Measurements from ENCODE around the gene AJUBA.
"Not testable (repeated sequence)": the region's sequence is repeated elsewhere in the genome, so short reads cannot be mapped to it uniquely, and the experiment has no call there.

The AJUBA gene

DNA sequence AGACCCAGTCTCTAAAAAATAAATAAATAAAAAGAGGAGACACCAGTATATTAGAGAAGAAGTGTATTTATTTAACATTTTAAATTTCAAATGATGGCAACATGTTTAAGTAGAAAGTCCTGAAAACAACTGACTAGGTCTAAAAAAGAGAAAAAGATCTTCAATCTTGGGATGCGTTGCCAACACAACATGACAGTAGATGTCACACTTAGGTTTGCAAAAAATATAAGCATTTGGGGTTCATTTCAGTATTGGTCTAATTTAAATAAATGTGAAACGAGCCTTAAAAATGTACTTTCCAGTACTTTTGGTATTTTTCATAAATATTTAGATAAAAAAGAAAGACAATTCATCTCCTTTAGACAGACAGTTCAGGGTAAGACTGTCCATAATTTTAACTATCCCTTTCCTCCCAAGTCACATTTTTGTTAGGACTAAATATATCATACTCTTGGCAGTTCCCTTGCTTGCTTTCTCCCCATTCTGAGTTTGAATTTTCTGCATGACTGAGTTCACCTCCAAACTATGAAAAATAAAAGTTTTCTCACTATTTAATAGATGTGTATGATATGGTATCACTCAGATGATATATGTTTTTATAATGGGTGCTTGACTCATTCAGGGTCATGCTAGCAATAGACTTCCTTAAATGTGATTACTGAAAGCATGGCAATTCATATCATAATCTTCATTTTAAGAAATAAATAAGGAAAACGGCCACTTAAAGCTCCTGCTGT is 23.3 kb upstream of the AJUBA start:
- DNase-seq, result no peak

DNA sequence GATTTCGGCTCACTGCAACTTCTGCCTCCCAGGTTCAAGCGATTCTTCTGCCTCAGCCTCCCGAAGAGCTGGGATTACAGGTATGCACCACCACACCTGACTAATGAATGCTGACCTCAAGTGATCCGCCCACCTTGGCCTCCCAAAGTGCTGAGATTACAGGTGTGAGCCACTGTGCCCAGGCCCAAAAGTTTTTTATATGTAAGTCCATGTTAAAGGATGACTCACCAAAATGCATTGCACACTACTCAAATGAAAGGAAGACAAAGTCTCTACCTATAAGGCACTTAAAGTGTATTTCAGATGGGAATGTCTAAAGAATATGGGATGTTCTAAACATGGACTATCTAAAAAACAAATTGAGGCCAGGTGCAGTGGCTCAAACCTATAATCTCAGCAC is 21.9 kb upstream of the AJUBA start:
- DNase-seq, result not testable (repeated sequence)

DNA sequence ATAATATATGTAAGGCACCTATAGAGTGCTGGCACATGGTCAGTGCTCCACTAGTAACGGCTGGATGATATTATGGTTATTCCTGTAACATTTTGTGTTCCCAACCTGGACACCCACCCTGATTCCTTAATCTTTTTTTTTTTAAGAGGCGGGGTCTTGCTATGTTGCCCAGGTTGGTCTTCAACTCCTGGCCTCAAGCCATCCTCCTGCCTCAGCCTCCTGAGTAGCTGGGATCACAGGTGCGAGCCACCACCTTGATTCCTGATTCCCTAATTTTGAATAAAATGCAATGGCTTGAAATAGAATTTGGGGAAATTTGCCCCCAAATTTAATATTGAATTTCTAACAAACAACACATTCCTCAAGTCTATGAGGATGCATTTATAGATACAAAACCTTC is 20.2 kb upstream of the AJUBA start:
- no peak for DNase-seq

DNA sequence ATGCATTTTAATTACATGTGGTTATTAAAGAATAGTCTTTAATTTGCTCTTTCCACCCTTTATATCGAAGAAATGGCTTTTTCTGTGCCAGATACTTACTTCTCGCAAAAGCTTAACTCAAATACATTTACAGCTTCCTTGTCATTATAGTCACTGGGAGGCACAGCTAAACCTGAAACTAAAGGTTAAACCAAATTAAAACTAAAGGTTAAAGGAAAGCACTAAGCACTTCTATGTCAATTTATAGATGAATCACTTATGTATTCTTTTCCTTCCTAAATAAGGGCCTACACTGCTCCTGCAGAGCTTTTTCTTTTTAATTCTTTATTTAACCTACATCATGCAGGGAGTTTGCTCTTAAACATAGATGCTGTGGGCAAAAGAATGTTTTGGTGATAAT is 18.5 kb upstream of the AJUBA start:
- DNase-seq, result no peak

DNA sequence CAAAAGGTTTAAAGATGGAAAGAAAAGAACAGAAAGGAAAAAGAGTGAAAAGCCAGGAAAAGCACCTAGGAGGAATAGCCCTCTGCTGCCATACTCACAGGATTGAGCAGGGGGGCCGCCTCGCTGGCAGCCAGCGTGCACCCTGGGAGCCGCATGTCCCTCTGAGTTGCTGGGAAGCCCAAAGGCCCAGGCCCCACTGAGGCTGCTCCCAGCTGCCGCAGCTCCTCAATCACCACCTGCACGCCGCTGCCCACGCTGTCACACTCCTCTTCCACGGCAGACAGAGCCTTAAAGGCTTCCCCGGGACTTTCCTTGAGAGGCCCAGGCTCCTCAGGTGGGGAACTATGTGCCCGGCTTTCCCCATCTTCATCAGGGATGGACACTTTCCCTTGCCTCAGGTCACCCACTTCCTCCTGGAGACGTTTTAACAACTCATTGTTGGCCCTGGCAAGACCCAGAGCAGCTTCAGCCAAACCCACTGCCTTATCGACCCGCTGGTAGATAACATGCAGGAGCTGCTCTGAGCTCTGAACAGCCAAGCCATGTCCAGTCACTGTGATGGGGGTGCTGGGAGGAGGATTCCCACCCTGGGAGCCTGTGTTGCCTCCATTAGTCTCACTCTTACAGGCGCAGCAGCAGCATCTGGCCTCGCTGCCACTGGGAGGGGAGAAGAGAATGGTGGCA is 16.1 kb upstream of the AJUBA start:
- DNase-seq, result no peak

DNA sequence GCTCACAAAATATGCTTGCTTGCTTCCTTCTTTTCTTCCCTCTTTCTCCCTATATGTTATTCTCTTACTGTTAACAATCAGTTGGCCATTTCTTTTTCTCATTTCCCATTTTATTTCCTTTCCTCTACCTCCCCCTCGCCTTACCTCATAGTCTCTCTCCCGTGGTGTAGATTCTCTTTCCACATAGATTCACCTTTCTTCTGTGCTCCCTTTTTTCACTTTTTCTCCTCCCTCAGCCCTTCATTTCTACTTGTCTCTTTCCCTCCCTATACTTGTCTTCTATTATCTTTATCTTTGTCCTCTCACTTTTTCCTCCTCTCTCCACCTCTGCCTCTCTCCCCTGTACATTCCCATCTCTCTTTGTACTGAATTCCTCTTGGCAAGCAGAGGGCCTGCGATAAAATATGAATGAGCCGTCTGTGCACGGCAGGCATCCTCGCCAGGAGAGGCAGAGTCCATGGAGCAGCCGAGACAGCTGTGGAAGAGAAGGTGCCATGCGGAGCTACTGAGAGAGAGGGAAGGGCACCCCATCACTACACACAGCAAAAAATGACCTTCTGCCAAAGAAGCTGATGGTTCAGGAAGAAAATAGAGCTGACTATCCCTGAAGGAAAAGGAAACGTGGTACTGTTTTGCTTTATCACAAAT is 15.4 kb upstream of the AJUBA start:
- no peak for DNase-seq

DNA sequence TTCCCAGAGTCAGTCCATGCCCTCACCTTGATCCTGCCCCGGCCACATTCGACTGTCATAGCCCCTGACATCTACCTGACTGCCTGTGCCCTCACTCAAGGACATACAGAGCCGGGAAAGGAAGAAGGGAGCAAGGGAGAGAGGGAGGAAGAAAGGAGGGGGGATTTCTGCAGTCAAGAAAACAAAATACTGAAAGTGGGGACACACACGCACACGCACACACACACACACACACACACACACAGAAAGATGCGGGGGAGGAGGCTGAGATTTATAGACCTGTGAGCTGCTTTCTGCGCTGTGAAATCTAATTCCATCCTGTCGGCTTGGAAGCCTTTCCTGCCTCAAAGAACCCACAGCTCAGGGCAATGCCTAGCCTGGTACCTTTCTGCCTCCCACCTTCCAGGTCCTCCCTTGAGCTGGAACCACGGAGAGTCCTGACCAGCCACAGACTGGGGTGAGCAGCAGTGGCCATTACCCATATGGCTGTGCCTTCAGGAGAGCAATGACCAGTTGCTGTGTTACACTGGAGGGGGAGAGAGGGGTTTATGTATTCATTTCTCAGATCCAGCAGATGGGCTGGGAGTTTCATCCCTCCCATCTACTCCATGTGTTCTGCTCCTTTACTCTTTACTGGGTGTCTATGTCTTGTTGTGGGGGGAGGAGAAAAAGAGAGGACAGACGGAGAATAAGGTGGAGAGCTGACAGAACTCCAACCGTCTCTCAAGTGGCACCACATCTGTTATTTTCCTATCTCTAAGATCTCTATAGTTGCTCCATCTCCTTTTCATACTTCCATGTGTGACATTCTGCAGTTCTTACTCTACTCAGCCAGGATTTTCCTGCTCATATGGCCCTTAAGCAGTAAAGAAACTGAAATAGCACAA is 14.7 kb upstream of the AJUBA start:
- no peak for DNase-seq

DNA sequence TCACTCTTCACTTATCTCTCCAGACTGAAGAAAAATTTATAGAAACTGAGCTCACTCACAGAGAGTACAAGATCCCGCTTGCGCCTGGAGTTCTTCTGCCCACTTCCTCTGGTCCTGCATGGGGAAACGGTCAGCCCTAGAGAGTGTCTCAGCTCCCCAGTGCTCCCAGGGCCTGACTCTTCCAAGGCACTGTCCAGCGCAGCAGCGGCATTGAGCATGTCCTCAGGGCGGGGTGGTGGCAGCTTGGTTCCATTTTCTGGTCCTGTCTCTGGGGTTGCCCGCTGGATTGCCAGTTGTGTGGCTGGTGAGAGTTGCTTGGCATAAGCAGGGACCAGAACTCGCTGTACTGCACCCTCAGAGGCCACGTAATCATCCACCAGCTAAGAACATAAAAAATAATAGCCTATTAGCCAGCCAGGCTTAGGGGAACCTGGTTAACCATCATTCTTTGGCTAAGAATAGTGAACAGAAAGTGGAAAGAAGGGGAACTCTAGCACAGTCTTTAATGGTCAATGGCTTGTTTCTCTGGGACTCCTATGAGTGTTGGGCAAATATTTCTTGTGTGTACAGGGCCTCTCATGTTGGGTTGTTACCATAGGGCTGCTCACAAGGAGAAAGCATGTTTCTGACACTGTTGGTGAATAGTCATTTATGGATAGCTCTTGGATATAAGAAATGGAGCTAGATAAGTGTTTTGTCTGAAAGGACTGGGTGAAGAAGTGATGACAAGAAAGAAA is 13.7 kb upstream of the AJUBA start:
- no peak for DNase-seq

DNA sequence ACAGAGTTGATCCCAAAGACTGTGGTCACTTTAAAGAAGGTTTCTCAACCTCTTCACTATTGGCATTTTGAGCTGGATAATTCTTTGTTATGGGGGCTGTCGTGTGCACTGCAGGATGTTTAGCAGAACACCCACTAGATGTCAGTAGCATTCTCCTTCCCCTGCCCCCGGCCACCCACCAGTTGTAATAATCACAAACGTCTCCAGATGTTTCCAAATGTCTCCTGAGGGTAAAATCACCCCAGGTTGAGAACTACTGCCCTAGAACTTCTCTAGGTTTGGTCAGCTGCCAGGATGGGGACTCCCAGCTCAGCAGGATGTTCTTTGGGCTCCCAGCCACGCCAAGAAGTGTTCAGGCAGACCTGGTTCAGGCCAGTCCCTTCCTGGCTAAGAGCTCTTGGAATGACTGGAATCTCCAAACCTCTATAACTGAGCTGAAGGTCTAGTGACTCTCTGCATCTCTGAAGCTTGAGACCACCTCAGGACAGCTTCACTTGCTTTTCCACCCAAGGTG is 12.5 kb upstream of the AJUBA start:
- peak; percentile 17 for DNase-seq

DNA sequence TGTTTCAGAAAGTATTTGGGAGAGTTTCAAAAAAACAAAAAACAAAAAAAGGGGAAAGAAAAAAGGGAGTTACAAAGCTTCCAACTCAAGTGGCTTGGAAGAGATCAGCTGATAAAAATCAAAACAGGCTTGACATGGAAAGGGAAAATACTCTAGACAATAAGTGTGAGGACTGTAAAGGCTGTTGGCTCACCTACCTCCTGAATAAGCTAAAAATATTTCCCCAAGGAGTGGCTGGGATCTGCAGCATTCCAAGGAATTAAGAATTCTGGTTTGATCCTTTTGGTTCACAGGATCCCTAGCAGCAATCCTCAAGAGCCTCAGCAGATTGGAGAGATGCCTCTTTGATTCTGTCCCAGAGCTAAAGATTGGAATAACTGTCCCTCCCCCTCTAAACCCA is 11.2 kb upstream of the AJUBA start:
- DNase-seq, result no peak

DNA sequence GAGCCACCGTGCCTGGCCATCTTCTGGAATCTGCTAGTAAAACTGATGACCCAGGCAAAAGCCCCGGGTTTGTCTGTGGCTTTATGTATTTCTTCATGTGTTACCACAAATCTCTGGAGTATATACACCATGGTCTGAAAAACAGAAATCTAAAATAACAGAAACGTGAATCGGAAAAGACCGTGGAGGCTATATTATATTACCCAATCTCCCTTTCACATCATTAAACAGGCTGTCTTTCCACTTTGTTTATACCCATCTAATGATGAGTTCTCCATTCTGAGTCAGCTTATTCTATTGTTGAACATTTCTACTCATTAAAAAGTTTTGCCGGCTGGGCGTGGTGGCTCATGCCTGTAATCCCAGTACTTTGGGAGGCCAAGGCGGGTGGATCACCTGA is 9.5 kb upstream of the AJUBA start:
- DNase-seq, result no peak

DNA sequence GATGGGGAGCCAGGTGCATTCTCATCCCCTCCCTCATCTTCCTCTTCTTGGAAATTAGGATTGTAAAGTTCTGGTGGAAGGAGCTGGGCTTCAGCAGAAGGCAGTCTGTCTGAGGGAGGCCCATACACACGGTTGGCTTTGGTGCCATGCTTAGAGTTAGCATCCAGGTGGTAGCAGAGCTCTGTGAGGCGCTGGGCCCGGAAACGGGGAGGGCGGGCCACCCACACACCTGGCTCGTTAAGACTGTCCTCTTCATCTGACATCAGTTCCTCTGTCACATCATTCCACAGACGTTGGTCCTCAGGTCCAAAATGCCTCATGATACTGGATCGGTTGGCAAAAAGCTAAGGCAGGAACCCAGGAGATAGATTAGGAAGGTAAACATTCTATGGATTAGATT is 4.9 kb upstream of the AJUBA start:
- DNase-seq, result no peak

DNA sequence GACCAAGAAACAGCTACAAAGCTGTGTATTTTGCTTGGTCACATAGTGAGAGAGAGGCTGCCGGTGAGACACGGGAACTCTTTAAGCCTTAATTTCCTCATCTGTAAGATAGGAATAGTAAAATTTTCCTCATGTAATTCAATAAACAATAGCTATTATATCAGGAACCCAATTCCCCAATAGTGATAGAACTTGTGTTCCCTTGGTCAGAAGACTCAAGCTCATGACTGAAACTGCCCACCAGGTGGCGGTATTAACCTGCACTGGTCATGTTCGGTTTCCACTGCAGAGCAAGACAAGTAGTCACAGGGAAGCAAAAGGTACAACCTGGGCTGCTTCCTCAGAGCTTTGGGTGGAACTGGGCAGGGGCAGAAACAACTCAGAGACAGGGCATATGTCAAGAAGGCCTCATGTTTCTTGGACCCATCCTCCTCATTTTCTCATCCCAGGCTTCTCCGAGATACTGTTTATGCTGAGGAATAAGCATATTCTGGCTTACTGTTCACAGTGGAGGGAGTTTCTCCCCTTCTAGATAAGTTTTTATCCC is 4.2 kb upstream of the AJUBA start:
- DNase-seq, result peak; percentile 87

DNA sequence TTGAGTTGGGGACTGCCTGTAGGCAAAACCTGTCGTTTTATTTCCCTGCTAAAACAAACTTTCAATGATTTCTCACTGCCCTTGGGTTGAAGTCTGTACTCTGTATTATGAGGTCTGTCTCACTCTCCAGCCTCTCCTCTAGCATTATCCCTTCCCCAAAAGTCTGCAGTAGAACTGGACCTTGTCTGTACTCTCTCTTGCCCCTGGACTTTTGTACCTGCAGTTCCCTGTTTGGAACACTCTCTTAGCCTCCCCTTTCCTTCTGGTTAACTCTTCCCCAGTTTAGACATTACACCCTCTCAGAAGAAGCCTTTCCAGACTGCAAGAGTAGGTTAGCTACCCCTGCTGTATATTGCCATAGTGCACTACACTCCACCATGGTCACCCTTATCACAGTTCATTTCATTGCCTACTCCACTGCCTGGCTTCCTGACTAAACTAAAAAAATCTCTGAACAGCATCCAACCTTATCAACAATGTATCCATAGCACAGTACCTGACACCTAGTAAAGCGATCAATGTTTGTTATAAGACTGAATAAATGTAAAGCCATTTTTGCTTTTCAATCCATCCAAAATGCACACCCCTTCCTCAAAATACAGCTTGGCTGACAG is 3.6 kb upstream of the AJUBA start:
- DNase-seq, result no peak

DNA sequence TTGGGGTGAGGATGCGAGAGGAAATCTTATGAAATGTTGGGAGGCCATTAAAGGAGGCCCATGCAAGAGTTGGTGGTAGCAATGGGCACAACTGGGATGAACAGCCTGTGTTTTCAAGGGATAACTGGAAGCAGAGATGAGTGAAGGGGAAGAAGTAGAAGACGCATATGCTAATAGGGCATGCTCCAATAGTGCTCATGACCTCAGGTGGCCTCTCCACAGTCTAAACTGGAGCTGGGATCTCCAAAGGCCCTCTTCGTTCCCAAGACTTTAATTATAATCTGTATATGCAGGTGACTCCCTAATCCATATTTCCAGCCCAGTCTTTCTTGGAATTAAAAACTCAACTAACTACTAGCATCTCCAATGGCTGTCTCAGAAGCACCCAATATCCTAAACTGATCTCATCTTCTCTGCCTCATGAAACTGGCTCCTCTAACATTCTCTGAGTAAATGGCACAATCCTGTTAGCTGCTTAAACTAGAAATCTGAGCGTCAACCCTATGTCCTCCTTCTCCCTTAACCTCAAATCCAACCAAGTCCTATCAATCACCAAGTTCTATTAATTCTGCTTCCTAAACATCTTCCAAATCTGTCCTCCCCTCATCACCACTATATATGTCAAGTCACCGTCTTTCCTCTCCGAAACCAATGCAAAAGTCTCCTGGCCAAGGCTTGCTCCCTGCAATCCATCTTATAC is 2.8 kb upstream of the AJUBA start:
- DNase-seq, result no peak

DNA sequence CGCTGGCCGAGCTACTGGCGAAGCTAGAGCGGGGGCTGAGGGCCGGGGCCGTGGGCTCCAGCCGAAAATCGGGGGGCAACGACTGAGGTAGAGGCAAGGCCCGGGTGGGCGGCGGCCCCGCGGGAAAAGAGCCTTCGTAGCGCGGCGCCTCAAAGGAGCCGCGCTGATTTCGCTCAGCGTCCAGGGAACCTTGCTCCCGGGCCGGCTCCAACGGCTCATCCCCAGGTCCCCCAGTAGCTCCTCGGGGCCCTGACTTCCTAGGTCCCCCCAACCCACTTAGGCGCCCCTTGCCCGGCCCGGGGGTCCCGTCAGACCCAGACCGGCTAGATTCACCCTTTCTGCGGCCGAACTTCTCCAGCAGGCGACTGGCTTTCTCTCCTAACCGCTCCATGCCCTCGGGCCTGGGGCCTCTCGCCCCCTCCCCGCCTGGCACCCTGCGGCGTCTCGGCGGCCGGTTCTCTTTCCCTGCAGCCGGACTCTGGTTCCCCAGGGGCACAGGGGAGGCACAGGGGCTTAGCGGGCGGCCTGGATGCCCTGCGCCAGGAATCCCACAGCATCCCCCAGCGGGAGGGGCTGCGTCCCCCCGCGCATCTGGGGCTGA is 375 bp downstream of the AJUBA start:
- DNase-seq, result no peak

DNA sequence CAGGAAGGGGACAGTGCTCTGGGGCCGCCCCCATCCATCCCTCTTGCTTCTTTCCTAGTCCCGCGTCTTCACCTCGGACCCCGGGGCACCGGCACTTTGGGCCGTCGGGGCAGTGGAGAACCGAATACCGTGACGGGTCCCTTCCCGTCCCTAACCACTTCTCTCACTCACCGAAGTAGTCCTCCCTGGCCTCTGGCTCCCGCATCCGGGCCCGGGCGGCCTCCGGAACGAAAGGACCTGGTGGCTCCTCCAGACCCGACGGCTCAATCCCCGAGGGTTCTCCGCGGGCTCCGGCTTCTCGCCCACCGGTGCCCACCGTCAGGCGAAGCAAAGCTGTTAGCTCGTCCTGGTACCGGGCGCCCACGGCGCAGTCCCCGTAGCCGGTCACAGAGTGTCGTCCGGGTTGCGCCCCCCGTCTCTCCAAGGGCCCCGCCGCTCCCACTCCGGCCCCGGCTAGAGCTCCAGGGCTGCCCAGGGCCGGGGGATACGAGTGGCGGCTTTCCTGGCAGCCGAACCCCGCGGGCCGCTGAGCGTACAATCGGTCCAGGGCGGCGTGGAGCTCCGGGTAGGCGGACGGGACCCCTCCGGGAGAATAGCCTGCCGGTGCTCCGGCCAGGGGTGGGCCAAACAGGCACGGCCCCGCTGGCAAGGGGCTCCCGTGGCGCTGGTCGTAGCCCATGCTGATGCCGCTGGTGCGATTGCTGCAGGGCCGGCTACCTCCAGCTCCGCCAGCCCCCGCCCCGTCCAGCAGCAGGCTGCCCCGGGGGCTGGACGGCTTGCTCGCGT is 1.1 kb downstream of the AJUBA start:
- DNase-seq, result peak; percentile 8

DNA sequence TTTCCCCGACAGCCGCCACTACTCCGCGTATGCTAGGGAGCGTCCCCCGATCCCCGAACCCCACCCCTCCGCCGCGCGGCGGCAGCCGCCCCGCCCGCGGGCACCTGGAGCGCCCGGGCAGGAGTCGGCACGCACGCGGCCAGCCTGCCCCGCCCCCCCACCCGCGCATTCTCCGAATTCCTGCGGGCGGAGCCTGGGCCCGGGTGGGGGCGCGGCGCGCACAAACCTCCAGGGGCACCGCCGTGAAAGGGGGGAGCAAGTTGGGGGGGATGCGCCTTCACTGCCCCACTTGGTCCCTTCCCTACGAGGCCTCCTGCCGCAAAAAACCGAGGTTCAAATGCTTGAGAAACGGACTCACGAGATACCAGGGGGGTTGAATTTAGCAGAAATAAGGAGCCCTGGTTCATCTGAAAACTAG is 1.7 kb downstream of the AJUBA start:
- DNase-seq, result no peak

DNA sequence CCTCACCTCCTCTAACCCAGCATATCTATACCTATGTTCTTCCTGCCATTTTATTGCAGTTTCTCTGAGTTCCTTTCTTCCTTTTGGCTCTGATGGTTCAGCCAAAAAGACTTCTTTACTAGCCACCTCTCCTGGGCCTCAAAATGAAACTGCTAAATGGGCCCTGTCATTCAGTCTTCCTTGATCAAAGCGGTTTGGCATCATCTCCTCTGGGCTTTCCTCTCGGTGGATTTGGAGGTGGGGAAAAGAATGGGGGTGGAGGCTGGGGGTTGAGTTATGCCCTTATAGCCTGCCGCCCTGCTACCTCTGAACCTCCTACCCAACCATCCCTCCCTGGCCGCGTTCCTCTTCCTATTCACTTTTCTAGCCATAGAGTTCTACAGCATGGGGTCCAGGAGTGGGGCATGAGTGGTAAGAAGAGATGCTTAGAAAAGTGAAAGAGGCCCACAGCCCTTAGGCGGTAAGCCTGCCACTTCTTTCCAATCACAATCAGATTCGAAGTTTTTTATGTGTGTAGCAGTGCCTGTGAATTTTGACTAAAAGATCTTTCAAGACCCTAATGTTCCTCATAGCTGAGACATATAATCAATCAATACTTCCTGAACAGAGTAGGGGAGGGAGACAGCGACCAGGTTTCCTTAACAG is 2.5 kb downstream of the AJUBA start:
- DNase-seq, result no peak

Data from stimulated activated CD4-positive, alpha-beta T cell treated with anti-CD3 and anti-CD28 coated beads, Interleukin-1b, Interleukin-23, amount 100 ng/mL, for 48 hours (primary cell).